ENCODE data around the gene JAKMIP1. TPM values are rescaled to one million over a fixed set of nuclear protein-coding genes. Genes with fewer than 3 reads are reported as not detected.

Gene JAKMIP1
- total RNA-seq, 1 donor from 2014 or later: not detected

DNA sequence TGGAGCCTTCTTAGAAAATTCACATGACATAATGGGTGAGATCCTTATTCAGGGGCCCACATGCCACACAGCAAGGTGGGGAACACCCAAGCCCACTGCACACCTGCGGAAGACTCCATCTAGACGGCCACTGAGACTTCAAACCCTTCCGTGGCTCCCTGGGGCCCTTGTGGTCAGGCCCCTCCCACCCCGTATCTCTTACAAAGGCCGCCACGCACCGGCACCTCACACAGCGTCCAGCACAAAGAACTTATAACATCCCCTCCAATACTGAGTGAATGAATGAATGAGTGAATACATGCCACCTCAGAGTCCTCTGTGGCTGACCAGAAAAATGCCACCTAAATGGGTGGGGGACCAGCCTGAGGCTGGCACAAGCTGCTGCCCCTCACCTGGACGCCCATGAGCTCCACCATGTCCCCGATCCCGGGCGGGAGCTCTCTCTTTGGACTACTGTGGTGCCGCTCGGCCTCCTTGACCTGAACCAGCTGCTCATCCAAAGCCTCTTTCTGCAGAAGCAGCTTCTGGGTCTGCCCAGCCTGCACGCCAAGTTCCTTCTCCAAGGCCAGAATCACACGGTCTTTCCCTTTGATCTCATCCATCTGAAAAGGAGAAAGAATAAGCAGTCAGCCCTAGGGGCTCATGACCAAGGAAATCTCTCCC, 115.2 kb downstream of the JAKMIP1 start:
- Mint-ChIP-seq H3K27ac (ENCODE audit: unreplicated experiment) (no peak overlapping the region), H3K9me3 (ENCODE audit: unreplicated experiment) (no peaks in the 10 kb centered on the region), H3K4me3 (ENCODE audit: unreplicated experiment) (no peak overlapping the region), H3K27me3 (ENCODE audit: unreplicated experiment) (peaks cover 8% of the 10 kb centered on the region), H3K36me3 (ENCODE audit: low read depth, unreplicated experiment) (peaks cover 4% of the 10 kb centered on the region), H3K4me1 (ENCODE audit: unreplicated experiment) (no peaks in the 10 kb centered on the region)
- no peak for DNase-seq (ENCODE audit: low spot score)
- TF ChIP-seq, protein P1, sequence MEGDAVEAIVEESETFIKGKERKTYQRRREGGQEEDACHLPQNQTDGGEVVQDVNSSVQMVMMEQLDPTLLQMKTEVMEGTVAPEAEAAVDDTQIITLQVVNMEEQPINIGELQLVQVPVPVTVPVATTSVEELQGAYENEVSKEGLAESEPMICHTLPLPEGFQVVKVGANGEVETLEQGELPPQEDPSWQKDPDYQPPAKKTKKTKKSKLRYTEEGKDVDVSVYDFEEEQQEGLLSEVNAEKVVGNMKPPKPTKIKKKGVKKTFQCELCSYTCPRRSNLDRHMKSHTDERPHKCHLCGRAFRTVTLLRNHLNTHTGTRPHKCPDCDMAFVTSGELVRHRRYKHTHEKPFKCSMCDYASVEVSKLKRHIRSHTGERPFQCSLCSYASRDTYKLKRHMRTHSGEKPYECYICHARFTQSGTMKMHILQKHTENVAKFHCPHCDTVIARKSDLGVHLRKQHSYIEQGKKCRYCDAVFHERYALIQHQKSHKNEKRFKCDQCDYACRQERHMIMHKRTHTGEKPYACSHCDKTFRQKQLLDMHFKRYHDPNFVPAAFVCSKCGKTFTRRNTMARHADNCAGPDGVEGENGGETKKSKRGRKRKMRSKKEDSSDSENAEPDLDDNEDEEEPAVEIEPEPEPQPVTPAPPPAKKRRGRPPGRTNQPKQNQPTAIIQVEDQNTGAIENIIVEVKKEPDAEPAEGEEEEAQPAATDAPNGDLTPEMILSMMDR (IDR thresholded peaks at IDR 0.05; ENCODE audit: unreplicated experiment): no peak

DNA sequence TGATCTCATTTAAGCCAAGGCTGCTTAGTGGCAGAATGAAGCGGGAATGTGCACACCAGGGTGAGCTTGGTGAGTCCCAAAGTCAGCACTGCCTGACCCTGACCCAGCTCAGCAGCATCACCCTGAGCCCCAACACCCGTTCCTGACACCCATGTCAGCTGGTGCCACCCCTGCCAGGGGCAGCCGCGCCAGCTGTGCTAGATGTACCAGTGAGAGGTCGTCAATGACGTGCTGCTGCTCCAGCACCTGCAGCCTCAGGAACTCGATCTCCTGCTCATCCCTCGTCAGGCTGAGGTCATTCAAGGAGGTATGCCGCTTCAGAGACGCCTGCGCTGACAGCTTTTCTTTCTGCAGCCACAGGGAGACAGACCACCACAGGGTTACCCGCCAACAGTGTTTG, 120.4 kb downstream of the JAKMIP1 start:
- Mint-ChIP-seq H3K27ac (ENCODE audit: unreplicated experiment) (no peak overlapping the region), H3K9me3 (ENCODE audit: unreplicated experiment) (no peaks in the 10 kb centered on the region), H3K4me3 (ENCODE audit: unreplicated experiment) (no peak overlapping the region), H3K36me3 (ENCODE audit: low read depth, unreplicated experiment) (no peaks in the 10 kb centered on the region), H3K4me1 (ENCODE audit: unreplicated experiment) (no peaks in the 10 kb centered on the region), H3K27me3 (ENCODE audit: unreplicated experiment) (peaks cover 4% of the 10 kb centered on the region)
- TF ChIP-seq, protein P1 (IDR thresholded peaks at IDR 0.05; ENCODE audit: unreplicated experiment): no peak
- no peak for DNase-seq (ENCODE audit: low spot score)

DNA sequence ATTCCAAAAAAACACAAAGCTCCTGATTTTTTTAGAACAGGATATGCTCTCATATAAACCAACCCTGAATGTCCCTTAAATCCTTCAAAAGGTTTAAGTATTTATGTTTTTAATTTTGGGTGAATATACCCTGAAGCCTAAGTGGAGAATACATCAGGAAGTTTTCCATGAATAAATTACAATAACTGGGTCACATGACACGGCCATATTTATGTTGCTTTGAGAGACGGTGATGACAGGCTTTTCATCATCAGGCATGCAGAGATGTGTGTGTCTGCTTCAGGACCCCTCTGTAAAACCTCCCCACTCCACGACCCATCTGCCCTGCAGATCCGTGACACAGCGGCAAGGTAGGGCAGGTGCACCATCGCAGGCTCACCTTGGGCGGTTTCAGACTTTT, 121.8 kb downstream of the JAKMIP1 start:
- H3K36me3 Mint-ChIP-seq (ENCODE audit: low read depth, unreplicated experiment): no peaks in the 10 kb centered on the region
- TF ChIP-seq, protein P1 (IDR thresholded peaks at IDR 0.05; ENCODE audit: unreplicated experiment): no peak
- H3K27me3 Mint-ChIP-seq (ENCODE audit: unreplicated experiment): peaks cover 4% of the 10 kb centered on the region
- DNase-seq (ENCODE audit: low spot score): no peak
- H3K9me3 Mint-ChIP-seq (ENCODE audit: unreplicated experiment): no peaks in the 10 kb centered on the region
- no peak overlapping the region for H3K27ac Mint-ChIP-seq (ENCODE audit: unreplicated experiment)
- no peaks in the 10 kb centered on the region for H3K4me1 Mint-ChIP-seq (ENCODE audit: unreplicated experiment)
- H3K4me3 Mint-ChIP-seq (ENCODE audit: unreplicated experiment): no peak overlapping the region

DNA sequence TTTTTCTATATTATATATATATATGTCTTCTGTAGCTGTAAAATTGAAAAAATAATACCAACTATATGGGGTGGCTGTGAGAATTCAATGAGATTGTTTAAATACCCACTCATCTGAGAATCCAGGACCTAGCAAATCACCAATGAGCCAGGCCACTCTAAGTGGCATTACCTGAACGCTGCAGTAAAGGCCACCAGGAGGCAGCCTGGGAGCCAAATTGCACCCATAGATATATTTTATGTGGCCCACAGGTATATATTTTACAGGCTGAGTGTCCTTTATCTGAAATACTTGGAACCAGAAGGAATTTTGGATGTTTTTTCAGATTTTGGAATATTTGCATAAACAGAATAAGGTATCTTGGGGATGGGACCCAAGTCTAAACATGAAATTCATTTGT, 124.0 kb downstream of the JAKMIP1 start:
- DNase-seq (ENCODE audit: low spot score): no peak
- Mint-ChIP-seq H3K4me3 (ENCODE audit: unreplicated experiment) (no peak overlapping the region), H3K27me3 (ENCODE audit: unreplicated experiment) (peaks cover 4% of the 10 kb centered on the region), H3K9me3 (ENCODE audit: unreplicated experiment) (no peaks in the 10 kb centered on the region), H3K27ac (ENCODE audit: unreplicated experiment) (no peak overlapping the region), H3K4me1 (ENCODE audit: unreplicated experiment) (no peaks in the 10 kb centered on the region), H3K36me3 (ENCODE audit: low read depth, unreplicated experiment) (no peaks in the 10 kb centered on the region)
- TF ChIP-seq, protein P1 (IDR thresholded peaks at IDR 0.05; ENCODE audit: unreplicated experiment): no peak

DNA sequence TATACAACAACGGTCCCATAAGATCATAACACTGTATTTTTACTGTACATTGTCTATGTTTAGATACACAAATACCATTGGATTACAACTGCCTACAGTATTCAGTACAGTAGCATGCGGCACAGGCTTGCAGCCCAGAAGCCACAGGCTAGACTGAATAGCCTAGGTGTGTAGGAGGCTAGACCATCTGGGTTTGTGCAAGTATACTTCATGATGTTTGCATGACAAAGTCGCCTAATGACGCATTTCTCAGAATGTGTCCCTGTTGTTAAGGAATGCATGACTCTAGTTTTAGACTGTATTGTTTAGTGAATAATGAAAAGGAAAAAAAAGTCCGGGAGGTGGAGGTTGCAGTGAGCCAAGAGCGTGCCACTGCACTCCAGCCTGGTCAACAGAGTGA, 125.6 kb downstream of the JAKMIP1 start:
- TF ChIP-seq, protein P1 (IDR thresholded peaks at IDR 0.05; ENCODE audit: unreplicated experiment): no peak
- Mint-ChIP-seq H3K27ac (ENCODE audit: unreplicated experiment) (no peak overlapping the region), H3K27me3 (ENCODE audit: unreplicated experiment) (peaks cover 3% of the 10 kb centered on the region), H3K4me3 (ENCODE audit: unreplicated experiment) (no peak overlapping the region), H3K36me3 (ENCODE audit: low read depth, unreplicated experiment) (no peaks in the 10 kb centered on the region), H3K4me1 (ENCODE audit: unreplicated experiment) (no peaks in the 10 kb centered on the region), H3K9me3 (ENCODE audit: unreplicated experiment) (no peaks in the 10 kb centered on the region)
- no peak for DNase-seq (ENCODE audit: low spot score)
